ENCODE measurements around the gene LRRC18. TPM values are rescaled to one million over a fixed set of nuclear protein-coding genes. Genes with fewer than 3 reads are reported as not detected.

The LRRC18 gene
- total RNA-seq, 1 experiment from 2014 or later: not detected

GRCh38 chr10:48905311-48905710, 34.3 kb downstream of the LRRC18 start:
- no peaks in the 10 kb centered on the region for H3K36me3 ChIP-seq
- DNase-seq: no peak
- no peak overlapping the region for H3K27ac ChIP-seq
- H3K9me3 ChIP-seq (replicated peaks): no peaks in the 10 kb centered on the region
- H3K4me1 ChIP-seq: no peaks in the 10 kb centered on the region
- no peak overlapping the region for H3K4me3 ChIP-seq
- H3K27me3 ChIP-seq: no peaks in the 10 kb centered on the region

- H3K4me3 ChIP-seq: no peak overlapping the region
- no peaks in the 10 kb centered on the region for H3K27me3 ChIP-seq
- H3K36me3 ChIP-seq: no peaks in the 10 kb centered on the region
- H3K4me1 ChIP-seq: no peaks in the 10 kb centered on the region
- DNase-seq: no peak
- H3K27ac ChIP-seq: no peak overlapping the region
- no peaks in the 10 kb centered on the region for H3K9me3 ChIP-seq (replicated peaks)
Observed at GRCh38 chr10:48904861-48905260, 34.8 kb downstream of the LRRC18 start.

GRCh38 chr10:48903151-48903550, 36.5 kb downstream of the LRRC18 start:
- no peak for DNase-seq
- Histone ChIP-seq H3K27ac (no peak overlapping the region), H3K36me3 (no peaks in the 10 kb centered on the region), H3K4me1 (no peaks in the 10 kb centered on the region), H3K9me3 (replicated peaks) (no peaks in the 10 kb centered on the region), H3K4me3 (no peak overlapping the region), H3K27me3 (no peaks in the 10 kb centered on the region)

DNA sequence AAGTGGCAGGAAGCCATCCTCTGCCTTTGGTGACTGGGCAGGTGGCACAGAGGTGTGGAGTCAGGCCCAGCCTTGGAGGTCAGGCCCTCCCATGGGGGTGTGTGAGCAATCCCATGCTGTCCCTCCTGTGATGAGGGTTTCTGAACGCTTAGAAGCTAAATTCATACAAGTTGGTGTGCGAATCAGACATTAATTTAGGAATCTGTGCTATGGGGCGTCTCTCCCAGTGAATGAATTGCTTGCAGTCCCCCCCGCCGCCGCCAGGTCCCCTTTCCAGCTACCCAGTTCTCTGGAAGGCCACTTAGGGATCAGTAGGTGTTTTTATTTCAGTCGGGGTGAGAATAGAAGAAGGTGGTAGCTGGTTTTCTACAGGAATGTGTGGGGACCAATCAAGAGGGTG, 37.5 kb downstream of the LRRC18 start:
- no peaks in the 10 kb centered on the region for H3K36me3 ChIP-seq
- no peak overlapping the region for H3K27ac ChIP-seq
- no peak for DNase-seq
- H3K9me3 ChIP-seq (replicated peaks): no peaks in the 10 kb centered on the region
- no peaks in the 10 kb centered on the region for H3K27me3 ChIP-seq
- no peak overlapping the region for H3K4me3 ChIP-seq
- no peaks in the 10 kb centered on the region for H3K4me1 ChIP-seq

GRCh38 chr10:48901319-48901718, 38.3 kb downstream of the LRRC18 start:
- no peak for DNase-seq
- Histone ChIP-seq H3K36me3 (no peaks in the 10 kb centered on the region), H3K9me3 (replicated peaks) (no peaks in the 10 kb centered on the region), H3K27ac (no peak overlapping the region), H3K27me3 (no peaks in the 10 kb centered on the region), H3K4me3 (no peak overlapping the region), H3K4me1 (no peaks in the 10 kb centered on the region)

GRCh38 chr10:48900371-48900801, 39.3 kb downstream of the LRRC18 start:
- no peak for DNase-seq
- Histone ChIP-seq H3K27ac (no peak overlapping the region), H3K4me1 (no peaks in the 10 kb centered on the region)

GRCh38 chr10:48899781-48900180, 39.9 kb downstream of the LRRC18 start:
- no peaks in the 10 kb centered on the region for H3K36me3 ChIP-seq
- H3K9me3 ChIP-seq (replicated peaks): no peaks in the 10 kb centered on the region
- DNase-seq: no peak
- H3K4me3 ChIP-seq: no peak overlapping the region
- H3K4me1 ChIP-seq: no peaks in the 10 kb centered on the region
- H3K27ac ChIP-seq: no peak overlapping the region
- no peaks in the 10 kb centered on the region for H3K27me3 ChIP-seq

More at GRCh38 chr10:48900371-48900801, 39.3 kb downstream of the LRRC18 start:
- Histone ChIP-seq H3K4me3 (no peak overlapping the region), H3K27me3 (no peaks in the 10 kb centered on the region), H3K36me3 (no peaks in the 10 kb centered on the region), H3K9me3 (replicated peaks) (no peaks in the 10 kb centered on the region)

GRCh38 chr10:48898426-48898825, 41.2 kb downstream of the LRRC18 start:
- Histone ChIP-seq H3K27me3 (no peaks in the 10 kb centered on the region), H3K4me1 (no peaks in the 10 kb centered on the region), H3K9me3 (replicated peaks) (no peaks in the 10 kb centered on the region), H3K27ac (no peak overlapping the region), H3K4me3 (no peak overlapping the region), H3K36me3 (no peaks in the 10 kb centered on the region)
- DNase-seq: no peak

GRCh38 chr10:48897441-48897790, 42.2 kb downstream of the LRRC18 start:
- H3K9me3 ChIP-seq (replicated peaks): no peaks in the 10 kb centered on the region
- H3K27ac ChIP-seq: no peak overlapping the region
- no peaks in the 10 kb centered on the region for H3K36me3 ChIP-seq
- H3K4me3 ChIP-seq: no peak overlapping the region
- no peaks in the 10 kb centered on the region for H3K4me1 ChIP-seq
- DNase-seq: no peak
- H3K27me3 ChIP-seq: no peaks in the 10 kb centered on the region

DNA sequence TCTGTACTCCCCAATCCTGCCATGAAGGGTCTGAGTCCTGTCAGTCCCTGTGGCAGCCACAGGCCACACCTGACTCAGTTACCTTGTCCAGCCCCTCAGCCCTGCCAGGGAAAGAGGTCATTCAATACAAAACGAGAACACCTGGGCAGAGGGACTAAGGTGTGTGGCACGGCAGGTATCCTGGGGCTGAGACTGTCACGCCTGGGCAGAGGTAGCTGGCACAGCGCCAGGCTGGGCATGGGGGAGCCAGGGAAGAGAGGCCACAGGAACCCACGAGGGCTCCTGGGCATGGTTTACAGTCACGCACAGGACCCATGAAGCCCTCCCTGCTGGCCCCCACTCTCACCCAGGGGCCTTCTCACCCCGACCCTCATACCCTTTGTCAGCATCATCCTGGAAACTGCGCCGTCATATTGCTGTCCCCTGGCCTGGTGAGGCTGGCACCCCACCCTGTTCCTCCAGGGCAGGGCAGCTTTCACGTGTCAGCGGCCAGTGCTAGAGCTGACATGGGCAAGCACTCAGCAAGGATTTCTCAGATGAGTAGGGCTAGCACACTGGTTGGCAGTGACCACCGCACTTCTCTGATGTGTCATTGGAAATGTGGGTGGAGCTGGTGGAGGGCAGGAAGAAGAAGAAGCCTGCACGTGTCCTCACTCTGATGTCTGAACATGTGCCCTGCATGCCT, 42.7 kb downstream of the LRRC18 start:
- Histone ChIP-seq H3K9me3 (replicated peaks) (no peaks in the 10 kb centered on the region), H3K4me1 (no peaks in the 10 kb centered on the region), H3K4me3 (no peak overlapping the region), H3K27ac (no peak overlapping the region), H3K27me3 (no peaks in the 10 kb centered on the region), H3K36me3 (no peaks in the 10 kb centered on the region)
- no peak for DNase-seq

DNA sequence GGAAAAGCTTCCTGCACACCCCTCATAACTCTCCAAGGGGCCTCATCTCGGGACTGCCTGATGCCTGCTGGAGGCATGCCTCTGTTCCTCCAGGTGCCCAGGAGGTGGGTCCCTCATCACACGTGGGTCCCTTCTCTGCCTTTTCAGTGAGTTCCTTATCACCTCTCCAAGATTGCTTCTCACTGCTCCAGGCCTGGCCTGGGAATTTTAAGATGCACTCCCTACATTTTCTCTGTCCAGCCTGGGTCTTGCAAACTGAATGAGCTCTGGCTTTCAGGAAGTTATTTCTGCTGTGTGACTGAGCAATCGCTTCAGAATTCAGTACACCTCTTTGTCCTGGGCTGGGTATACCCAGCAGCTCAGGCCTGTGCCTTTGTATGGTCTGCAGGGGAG, 43.8 kb downstream of the LRRC18 start:
- Histone ChIP-seq H3K9me3 (replicated peaks) (no peaks in the 10 kb centered on the region), H3K36me3 (no peaks in the 10 kb centered on the region), H3K27me3 (no peaks in the 10 kb centered on the region), H3K4me3 (no peak overlapping the region), H3K27ac (no peak overlapping the region), H3K4me1 (no peaks in the 10 kb centered on the region)
- DNase-seq: no peak

DNA sequence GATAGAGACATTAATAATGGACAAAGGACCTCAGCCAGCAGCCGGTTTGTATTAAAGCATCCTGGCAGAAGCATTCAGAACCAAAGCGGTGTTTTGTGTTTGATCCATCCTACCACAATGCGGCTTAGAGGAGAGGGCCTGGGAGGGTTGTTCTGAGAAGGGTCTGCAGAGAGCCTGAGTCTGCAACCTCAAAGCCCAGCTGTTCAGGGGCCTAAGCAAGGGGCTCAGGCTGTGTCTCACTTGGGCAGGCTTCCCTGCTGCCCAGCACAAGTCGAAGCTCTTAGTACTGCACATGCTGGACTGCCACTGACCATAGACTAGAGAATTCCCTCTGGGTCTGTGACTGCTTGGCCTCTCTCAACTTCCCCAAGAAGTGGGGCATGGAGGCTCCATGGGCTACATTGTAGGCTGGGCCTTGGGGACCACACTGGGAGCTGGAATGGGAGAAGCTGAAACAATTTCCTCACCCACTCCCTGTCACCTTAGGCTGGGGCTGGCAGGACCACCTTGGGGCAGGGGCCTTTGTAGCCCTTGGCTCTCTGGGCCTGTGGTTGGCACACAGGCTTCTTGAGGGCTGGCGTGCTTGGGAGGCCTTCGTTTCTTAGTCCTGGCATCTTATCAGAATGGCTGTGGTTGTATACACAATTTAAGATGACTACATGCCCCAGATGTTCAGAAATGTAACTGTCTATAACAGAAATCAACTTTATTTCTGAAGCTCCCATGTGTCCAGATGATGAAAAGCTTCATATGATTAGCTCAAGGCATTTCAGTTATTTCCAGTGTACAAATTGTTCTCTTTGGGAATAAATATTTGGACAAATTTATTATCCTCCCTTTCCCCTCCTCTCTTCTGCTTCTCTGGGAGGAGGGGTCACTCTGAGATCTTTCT, 44.5 kb downstream of the LRRC18 start:
- Histone ChIP-seq H3K9me3 (replicated peaks) (no peaks in the 10 kb centered on the region), H3K27ac (no peak overlapping the region), H3K4me1 (no peaks in the 10 kb centered on the region), H3K27me3 (no peaks in the 10 kb centered on the region), H3K4me3 (no peak overlapping the region), H3K36me3 (no peaks in the 10 kb centered on the region)
- no peak for DNase-seq

GRCh38 chr10:48890888-48891850, 48.5 kb downstream of the LRRC18 start:
- no peaks in the 10 kb centered on the region for H3K4me1 ChIP-seq
- no peaks in the 10 kb centered on the region for H3K27me3 ChIP-seq
- H3K27ac ChIP-seq: no peak overlapping the region
- H3K36me3 ChIP-seq: no peaks in the 10 kb centered on the region
- no peaks in the 10 kb centered on the region for H3K9me3 ChIP-seq (replicated peaks)
- DNase-seq: no peak
- H3K4me3 ChIP-seq: no peak overlapping the region

DNA sequence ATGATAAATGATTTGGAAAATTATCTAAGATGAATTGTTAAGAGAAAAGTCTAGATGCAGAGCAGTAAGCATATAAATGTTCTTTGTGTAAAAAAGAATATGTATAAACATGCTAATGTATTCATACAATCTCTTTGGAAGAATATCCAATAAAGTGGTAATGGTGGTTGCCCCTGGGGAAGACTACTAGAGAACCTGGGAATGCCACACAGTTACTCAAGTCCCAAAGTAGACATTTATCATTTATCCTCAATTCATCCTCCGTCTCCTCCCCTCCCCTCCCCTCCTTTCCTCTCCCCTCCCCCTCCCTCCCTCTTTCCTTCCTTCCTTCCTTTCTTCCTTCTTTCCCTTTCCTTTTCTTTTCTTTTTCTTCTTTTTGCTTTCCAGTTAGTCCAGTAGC, 51.7 kb downstream of the LRRC18 start:
- H3K27me3 ChIP-seq: no peaks in the 10 kb centered on the region
- H3K4me3 ChIP-seq: no peak overlapping the region
- H3K9me3 ChIP-seq (replicated peaks): no peaks in the 10 kb centered on the region
- no peak for DNase-seq
- no peak overlapping the region for H3K27ac ChIP-seq
- H3K4me1 ChIP-seq: no peaks in the 10 kb centered on the region
- no peaks in the 10 kb centered on the region for H3K36me3 ChIP-seq

GRCh38 chr10:48885376-48885775, 54.3 kb downstream of the LRRC18 start:
- Histone ChIP-seq H3K36me3 (no peaks in the 10 kb centered on the region), H3K27ac (no peak overlapping the region), H3K4me1 (no peaks in the 10 kb centered on the region), H3K27me3 (no peaks in the 10 kb centered on the region), H3K9me3 (replicated peaks) (no peaks in the 10 kb centered on the region), H3K4me3 (no peak overlapping the region)
- peak; percentile 7 to 25 for DNase-seq

Data from SJCRH30 (cell line).